Hematopoietic multipotent progenitor cell treated with erythropoietin and hydrocortisone succinate and interleukin-3 and kit ligand, for 17 days (in vitro differentiated cells): ENCODE results near the gene CACFD1.

Experiments
- DNase-seq: peaks from one replicate; pipeline ENCODE4 v3.0.0-alpha.2; 2015; ENCODE audit warnings: low spot score

Gene CACFD1

DNA sequence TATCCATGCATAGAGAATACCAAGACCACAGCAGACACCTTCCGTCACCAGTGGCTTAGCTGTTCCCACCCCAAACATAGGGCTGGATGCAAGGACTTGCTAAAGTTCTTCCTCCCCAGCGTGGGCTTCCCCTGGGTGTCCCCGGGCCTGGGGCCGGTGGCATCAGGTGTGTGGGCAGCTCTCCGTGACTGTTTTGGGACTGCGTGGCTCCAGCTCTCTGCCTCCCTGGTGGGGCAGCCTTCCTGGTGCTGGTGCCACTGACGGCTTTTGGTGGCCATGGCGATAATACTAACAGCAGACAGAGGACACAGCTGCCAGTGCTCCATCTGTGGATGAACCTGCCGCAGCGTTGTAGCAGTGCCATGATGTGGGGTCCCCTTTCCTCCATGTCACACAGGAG, 4.9 kb downstream of the CACFD1 start:
- no peak for DNase-seq

- no peak for DNase-seq
These were observed 6.2 kb downstream of the CACFD1 start for GRCh38 chr9:133465984-133466383.

GRCh38 chr9:133467101-133467500, 7.3 kb downstream of the CACFD1 start:
- no peak for DNase-seq

GRCh38 chr9:133468374-133468773, 8.6 kb downstream of the CACFD1 start:
- DNase-seq, result no peak

DNA sequence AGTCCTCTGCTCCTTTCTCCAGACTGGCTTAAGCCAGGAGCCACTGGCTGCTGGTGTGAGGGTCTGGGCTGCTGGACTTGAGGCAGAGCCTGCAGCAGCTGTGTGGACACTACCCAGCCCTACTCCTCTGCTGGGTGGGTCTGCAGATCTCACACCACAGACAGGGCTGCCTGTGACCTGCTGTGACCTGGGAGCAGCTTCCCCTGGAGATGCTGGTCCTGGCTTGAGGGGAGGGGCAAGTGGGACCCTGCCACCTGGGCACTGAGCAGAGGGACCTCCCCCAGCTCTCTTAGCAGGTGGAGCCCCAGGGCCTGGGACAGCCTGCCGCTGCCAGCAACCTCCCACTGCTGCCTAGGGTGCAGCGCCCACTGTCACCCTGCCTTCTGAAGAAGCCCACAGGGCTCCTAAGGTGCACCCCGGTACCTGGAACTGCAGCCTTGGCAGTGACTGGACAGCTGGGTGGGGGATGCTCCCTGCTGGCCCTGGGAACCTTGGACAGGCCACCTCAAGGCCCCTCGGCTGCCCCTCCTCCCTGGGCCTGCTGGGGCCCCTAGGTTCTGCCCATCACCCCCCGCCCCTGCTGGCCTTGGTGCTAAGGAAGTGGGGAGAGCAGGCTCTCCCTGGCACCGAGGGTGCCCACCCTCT, 9.1 kb downstream of the CACFD1 start:
- no peak for DNase-seq

DNA sequence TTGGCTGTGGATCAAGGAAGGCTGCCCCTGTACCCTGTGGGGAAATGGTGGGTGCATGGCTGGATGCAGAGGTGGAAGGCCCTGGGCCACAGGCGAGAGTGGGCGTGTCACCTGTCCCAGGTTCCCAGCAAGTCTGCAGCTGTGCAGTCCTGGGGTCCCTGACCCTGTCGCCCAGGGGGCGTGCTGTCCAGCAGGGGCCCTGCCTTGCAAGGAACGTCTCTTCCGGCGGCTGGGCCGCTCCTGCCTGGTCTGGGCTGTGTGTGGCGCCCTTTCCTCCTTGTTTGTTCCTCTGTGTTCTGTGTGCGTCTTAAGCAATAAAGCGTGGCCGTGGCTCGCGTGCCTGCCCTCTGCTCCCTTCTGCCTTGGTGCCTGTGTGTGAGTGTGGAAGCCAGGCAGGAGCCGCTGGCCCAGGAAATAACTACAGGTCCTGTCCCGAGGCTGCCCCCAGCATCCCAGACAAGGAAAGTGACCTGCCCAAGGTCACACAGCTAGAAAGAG, 10.7 kb downstream of the CACFD1 start:
- DNase-seq, result no peak

GRCh38 chr9:133470988-133471387, 11.2 kb downstream of the CACFD1 start:
- DNase-seq, result no peak

- no peak for DNase-seq
These were observed 11.9 kb downstream of the CACFD1 start for GRCh38 chr9:133471551-133472276.

- no peak for DNase-seq
These were observed 12.5 kb downstream of the CACFD1 start for GRCh38 chr9:133472277-133472645.

DNA sequence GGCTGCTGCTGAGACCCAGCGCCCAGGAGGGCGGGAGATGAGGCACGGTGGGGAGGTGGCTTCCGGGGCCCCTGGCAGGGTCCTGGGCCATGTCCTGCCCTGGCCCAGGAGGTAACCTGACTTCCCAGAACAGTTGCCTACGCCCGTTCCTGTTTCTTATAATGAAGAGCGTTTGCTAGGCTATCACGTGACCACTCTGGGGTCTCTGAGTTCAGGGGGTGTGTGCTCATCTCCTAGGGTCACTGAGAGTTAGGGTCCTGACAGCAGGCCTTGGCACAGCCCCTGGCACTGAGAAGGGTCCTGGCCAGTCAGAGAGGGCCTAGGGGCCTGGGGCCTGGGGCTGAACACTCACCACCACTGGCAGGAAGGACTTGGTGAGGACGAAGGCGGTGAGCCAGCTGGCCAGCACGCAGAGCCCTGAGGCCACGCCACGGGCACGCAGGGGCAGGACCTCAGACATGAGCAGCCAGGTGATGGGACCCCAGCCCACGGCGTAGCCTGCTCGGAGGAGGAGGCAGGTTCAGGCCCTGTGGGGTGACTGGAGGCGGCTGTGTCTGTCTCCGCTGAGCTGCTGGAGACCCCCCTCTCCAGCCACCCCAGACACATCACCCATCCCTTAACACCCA, 13.1 kb downstream of the CACFD1 start:
- DNase-seq, result no peak

DNA sequence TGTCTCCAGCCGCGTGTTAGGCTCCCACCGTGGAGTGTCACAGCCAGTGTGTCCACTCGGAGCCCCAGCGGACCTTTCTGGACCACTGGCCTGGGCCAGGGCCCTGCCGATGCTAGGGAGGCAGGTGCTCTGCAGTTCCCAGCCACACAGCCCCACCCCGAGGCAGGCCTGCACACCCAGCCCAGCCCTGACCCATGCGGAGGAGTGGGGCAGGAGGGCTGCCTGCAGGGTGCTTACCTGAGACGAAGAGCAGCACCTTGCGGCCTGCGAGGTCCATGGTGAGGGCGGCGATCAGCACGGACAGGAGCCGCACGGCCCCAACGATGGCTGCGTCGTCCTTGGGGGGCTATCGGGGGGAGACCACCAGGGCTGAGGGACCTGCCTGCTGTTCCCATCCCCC, 14.0 kb downstream of the CACFD1 start:
- no peak for DNase-seq

- DNase-seq, result no peak
These were observed 14.4 kb downstream of the CACFD1 start for GRCh38 chr9:133474215-133474614.

- DNase-seq, result no peak
These were observed 15.1 kb downstream of the CACFD1 start for GRCh38 chr9:133474853-133475252.

DNA sequence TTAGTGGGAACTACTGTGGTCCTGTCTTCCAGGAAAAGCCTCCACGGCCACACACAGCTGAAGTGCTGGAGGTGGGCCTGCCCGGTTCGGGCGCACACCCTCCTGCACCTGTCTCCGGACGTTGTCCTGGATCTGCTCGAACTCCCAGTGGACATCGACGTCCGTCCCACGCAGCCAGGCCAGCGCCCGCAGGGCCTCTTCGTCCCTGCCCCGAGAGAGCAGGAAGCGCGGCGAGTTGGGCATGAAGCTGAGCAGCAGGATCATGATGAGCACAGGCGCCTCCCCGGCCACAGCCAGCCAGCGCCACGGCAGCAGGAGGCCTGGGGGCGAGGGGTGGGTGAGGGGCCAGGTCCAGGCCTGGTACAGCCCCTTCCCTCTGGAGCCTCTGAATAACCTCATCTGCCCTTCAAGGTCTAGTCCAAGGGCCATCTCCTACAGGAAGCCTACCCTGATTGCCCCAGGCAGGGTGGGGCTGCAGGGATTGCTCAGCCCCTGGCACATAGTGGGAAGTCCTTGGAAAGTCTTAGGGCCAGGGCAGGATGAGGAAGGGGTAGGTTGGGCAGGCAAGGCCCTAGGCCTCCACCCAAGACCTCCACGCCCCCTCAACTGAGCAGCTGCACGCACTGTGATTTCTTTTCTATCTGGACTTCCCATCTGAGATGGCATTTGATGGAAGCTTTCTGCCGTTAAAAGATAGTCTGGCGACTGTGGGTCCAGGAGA, 15.7 kb downstream of the CACFD1 start:
- DNase-seq, result no peak

- DNase-seq, result no peak
These were observed 16.5 kb downstream of the CACFD1 start for GRCh38 chr9:133476036-133476931.

DNA sequence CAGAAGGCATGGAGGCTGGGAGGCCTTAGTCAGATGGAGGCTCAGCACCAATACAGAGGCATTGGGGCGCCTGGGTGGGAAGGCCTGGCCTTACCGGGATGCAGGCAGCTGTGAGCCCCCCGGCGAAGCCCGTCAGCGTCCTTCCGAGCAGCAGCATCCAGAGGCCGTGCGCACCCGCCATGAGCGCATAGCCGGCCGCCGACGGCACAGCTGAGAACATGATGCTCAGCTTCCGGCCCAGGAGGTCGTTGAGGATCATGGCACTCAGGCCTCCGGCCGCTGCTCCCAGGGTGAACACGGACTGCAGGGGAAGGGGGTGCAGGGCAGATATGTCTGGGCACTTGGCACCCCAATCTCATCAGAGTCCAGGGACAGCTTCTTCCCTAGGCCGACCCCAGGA, 17.2 kb downstream of the CACFD1 start:
- DNase-seq, result no peak

GRCh38 chr9:133477461-133477860, 17.7 kb downstream of the CACFD1 start:
- DNase-seq, result no peak

DNA sequence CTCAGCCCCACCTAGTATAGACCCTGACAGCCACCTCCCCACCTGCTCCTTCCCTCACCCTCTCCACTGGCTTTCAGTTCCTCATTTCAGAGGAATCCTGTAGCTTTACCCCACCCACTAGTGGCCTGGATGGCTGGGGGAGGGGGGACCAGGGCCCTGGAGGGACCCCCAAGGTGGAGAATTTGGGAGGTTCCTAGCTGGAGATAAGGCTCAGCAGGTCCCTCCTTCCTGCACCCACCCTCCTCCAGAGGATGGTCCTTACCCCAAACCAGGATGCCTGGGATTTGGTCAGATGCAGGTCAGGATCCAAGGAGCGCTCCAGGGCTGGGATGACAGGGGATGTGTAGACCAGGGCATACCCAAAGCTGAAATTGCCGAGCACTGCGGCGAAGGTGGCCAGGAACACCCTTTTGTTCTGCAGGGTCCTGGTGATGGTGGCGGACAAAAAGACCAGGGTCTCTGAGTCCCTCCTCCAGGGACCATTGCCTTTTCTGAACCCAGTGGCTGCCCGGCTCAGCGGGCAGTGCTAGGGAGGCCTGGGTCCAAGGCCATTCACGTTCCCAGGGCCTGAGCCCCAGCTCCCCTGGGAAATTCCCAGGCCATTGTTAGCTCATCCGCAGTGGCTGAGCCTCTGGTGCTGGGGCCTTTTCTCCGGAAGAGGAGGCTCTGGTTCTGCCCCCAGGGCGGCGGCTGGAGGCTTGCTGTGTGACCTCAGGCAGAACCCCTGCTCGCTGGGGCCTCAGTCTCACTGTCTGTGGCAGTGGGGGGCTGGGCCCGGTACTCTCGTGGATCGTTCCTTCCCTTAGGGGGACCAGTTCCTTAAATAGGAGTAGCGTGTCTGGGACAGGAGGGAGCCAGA, 18.4 kb downstream of the CACFD1 start:
- no peak for DNase-seq

GRCh38 chr9:133478851-133479711, 19.3 kb downstream of the CACFD1 start, which contains the start of gene SLC2A6:
SLC2A6 (minus strand) TSS chr9:133479099; CDS start chr9:133479059, 40 bp downstream.
- DNase-seq, result peak; percentile 43

DNA sequence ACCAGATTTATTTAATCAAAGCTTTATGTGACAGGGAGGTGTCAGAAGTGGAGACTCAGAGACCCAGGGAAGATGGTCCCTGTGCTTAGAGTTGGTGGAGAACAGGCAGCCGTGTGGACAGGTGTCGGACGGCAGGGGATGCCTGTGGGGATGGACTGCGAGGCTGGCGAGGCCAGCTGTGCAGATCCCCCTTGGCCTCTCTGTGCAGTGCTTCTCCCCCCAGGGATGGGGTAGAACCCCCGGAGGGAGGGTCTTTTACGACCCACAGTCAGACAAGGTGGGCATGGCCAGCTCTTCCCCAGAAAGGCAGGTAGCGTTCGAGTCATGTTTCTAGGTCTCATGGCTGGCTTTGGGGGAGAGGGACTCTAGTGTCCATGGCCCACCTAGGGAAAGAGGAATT, 23.8 kb downstream of the CACFD1 start:
- no peak for DNase-seq
